NCI-H2171 treated with DMSO at 0.1 percent for 48 hours (cell line): ENCODE data around the gene MTF1.
"Not testable (repeated sequence)": the region's sequence is repeated elsewhere in the genome, so short reads cannot be mapped to it uniquely, and the experiment has no call there.

Experiments used
- DNase-seq: peaks from one replicate; lab custom pipeline; 2025; lab: John Stamatoyannopoulos, UW

The MTF1 gene

DNA sequence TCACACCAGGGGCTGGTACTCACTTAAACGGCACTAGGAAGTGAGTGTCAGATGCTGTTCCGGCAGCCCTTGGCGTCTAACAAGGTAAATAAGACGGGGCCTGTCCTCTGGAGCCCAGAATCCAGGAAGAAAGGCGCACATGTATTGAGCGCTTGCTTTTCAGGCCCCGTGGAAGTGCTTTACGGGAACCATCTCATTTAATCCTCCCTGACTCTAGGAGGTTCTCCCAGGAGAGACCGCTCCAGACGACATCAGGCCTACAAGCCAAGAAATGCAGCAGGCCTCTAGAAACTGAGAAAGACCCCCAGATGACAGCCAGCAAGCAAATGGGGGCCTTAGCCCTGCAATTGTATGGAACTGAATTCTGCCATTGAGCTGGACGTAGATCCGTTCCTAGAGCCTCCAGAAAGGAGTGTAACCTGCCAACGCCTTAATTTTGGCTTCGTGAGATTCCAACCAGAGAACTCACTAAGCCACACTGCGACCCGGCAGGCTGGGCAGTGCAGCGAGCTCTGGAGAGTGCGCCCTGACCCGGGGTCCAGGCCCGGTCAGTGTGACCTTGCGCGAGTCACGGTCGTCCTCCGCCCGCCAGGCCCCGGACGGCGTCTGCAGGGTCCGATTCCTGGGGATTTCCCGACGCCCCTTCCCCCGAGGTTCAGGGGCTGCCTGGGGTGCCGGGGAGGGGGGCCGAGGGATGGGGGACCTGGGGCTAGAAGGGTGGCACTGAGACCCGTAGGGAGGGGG, 66.3 kb downstream of the MTF1 start:
- no peak for DNase-seq

DNA sequence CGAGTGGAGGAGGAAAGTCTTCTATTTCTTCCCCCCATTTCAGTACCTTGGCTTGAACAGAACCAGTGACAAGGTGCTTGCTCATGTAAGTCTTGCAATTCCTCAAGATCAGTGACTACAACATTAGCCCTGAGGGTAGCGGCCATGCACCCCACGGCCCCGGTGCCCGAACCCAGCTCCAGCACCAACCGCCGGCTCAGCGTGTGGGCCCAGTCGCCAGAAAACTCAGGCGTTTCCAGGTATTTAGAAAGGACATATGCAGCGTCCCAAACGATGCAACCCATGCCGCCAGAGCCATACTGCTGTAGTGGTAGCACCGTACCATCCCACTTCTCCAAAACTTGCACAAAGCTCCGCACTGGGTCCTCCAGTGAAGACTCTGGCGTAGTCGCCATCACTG, 76.9 kb downstream of the MTF1 start:
- DNase-seq, result no peak

DNA sequence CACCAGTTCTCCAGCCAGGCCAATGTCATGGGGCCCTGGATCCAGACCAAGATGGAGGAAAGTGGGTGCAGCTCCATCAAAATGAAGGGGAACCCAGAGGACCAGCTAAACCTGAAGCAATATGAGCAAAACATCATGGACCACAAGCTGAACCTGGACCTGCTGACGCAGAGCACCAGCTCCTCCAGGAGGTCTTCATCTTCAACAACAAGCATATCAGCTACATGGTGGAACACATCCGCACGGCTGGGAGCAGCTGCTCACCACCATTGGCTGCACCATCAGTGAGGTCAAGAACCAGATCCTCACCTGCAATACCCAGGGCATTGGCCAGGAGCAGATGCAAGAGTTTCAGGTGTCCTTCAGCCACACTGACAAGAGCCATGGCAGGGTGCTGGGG, 80.7 kb downstream of the MTF1 start:
- no peak for DNase-seq

DNA sequence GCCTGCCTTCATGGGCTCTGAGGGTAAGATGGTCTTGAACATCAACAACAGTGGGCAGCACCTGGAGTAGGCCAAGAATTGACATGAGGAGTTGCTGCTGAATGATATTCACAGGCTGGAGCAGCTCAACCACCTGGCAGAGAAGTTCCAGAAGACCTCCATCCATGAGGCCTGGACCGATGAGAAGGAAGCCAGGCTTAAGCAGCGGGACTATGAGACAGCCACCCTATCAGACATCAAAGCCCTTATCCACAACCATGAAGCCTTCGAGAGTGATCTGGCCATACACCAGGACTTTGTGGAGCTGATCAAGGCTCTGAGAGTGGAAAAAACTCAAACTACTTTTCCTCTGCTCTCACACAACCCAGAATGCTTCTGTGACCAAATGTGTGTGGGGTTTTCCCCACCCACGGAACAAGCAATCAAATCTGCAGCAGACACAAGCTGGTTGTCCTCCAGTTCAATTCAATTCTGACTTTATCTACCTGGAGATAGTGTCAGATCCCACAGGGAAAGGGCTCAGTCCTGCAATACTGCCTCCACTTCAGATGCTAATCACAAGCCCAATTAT, 82.4 kb downstream of the MTF1 start:
- no peak for DNase-seq

DNA sequence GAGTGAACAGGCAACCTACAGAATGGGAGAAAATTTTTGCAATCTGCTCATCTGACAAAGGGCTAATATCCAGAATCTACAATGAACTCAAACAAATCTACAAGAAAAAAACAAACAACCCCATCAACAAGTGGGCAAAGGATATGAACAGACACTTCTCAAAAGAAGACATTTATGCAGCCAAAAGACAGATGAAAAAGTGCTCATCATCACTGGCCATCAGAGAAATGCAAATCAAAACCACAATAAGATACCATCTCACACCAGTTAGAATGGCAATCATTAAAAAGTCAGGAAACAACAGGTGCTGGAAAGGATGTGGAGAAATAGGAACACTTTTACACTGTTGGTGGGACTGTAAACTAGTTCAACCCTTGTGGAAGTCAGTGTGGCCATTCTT, 88.0 kb downstream of the MTF1 start:
- DNase-seq, result not testable (repeated sequence)

DNA sequence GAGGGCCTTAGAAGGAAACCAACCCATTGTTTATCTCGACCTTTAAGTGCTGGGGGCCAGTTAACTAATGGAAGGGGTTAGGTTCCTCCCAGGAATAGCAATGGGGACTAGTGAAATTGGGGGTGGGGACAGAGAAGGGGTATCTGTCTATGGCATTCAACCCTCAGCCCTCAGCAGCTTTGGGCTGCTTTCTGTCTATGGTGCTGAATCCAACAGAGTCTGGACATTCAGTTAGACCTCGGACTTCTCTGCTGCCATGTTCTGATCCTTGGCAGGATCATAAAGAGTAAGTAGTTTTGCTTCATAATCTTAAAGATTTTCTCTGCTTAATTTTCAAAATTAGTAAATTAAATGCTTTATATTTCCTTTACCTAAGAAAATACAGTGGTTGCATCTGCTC, 91.9 kb downstream of the MTF1 start:
- no peak for DNase-seq

DNA sequence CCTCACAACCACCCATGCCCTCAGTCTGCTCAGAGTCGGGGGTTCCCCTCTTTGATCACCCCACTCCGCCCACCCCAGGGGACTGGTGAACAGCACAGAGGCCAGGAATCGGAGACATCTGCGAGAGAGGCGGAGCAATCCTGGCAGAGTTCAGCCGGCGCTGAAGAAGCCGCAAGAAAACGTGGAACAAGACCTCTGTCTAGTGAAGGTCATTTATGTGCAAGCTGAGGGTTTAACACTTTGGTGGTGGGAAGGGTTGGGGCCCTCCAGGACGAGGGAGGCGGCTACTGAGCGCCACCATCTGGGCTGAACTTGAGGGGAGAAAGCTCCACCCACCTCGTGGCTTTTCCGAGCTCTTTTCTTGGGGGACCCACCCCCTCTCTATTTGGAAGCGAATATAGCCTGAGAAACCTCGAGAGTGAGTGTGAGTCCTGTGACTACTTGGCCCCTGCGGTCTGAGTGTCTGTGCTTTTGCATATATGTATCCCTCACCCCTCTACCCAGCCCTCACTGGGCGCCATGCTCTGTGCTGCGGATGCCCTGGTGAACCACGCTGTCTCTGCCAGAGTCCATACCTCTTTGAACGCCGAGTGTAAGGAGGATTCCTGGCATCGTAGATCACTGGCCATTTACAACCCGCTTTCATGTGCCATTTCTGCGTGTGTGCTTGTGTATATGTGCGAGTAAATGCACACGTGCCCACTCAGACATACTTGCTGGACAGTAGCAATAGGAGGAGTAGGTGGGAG, 93.3 kb downstream of the MTF1 start:
- peak; percentile 58 for DNase-seq

DNA sequence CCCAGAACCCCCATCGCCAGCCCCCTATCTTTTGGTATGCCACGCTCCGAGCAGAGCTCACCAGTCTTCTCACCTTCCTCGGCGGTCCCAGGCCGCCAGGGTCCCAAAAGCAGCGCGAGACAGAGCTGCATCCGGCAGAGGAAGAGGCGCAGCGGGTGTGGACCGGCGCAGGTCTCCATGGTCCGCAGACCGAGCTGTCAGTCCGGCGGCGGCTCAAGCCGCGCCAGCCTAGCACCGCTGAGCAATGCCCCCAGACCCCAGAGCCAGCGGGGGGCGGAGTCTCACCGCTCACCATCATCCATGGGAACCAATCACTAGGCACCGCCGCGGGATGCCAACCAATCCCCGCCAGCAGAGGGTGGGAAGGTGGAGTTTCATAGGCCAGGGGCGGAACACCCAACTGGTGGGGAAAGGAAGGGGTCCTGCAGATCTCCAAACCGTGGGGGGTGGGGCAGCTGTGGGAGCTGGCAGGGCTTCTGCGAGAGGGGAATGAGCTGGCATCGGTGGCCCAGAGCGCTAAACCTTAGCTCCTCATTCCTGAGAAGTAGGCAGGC, 94.4 kb downstream of the MTF1 start, which contains the start of gene EPHA10:
Gene EPHA10, minus strand, starts transcription at position 233 of the 554 bp plus-strand sequence. Its CDS starts 54 bp downstream, at position 179.
- peak; percentile 85 for DNase-seq

DNA sequence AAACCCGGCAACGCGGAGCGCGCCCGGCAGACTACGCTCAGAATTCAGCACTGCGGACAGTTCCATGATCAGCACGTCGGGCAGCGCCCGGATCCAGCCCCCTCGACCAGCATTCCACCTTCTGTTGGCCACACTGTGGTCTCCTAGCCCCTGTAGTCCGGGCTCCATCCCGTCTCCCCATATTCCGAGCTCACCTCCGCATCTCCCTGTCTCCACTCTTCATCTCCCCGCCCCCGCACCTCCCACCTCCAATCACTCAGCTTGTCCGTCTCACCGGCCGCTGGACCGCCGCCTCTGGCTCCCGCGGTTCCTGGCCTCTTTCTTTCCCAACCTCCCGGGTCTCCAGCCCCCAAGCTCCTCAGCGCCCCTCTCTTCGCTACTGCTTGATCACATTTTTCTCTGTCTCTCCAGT, 95.0 kb downstream of the MTF1 start:
- no peak for DNase-seq

DNA sequence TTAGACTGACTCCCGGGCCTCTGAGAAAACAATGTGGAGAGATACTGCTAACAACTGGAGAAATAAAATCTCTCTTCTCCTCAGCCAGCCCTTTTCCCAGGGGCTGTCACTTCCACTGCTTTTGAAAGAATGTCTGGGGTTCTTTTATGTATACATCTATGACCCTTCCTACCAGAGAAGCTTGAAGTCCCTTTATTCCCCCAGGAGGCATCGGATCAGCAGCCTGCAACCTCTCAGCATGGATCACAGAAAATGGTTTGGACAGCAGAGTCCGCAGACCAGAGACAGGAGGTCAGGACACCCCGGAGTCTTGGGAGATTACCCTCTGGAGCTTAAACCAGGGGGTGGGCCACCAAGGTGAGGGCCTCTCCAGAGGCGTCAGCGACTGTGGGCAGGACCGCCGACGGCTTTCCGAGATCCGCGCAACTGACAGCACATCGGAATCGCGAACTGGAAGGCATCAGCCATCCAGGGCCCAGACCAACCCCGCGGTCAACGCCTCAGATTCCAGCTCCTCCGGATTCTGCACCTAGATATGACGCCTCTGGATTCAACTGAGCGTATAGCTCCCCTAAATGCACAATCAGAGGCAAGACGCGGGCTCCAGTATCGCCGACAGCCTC, 95.5 kb downstream of the MTF1 start:
- no peak for DNase-seq

DNA sequence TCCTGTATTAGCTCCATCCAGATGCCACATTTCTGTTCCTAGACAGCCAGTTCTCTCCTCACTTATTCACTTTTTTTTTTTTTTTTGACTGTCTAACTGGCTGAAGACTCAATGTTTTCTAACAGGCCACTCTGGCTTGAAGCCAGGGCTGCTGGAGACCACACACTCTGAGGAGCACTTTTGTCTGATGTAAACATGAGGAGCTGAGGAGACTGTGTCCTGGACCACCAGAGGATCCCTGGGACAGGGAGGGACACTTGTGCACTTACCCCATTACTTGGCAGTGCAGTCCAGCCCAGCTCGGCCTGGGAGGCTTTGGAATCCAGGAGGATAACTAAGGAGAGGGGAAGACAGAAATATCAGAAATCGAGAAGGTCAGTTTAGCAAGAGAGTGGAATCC, 96.9 kb downstream of the MTF1 start:
- DNase-seq, result no peak

DNA sequence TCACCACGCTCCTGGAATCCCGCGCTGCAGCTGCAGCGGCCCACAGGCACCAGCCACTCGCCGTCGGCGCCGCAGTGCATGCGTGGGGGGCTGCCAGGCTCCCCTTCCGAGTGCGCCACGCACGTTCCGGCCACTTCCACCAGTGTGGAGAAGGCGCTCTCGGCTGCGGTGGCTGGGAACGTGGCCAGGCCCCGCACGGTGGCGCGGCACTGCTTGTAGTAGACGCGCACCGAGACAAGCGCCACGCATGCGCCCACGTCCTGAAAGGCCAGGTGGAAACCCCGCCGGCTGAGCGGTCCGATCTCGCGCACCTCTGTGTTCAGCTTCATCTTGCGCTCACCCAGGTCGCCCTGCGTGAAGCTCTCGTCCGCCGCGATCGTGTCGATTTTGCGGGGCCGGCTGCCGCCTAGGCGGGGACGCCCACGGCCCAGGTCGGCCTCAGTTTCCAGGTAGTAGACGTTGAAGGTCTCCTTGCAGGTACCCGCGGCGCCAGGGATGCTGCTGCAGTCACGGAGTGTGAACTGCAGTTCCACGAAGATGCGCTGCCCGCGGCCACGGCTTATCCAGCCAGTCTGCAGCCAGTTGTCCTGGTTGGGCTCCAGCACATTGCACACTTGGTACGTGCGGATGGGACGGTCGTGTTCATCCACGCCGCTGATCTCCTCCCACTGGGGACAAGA, 97.8 kb downstream of the MTF1 start:
- DNase-seq, result no peak
